Measurements from ENCODE around the gene CLEC2A.
"Not testable (repeated sequence)": the region's sequence is repeated elsewhere in the genome, so short reads cannot be mapped to it uniquely, and the experiment has no call there.

CLEC2A gene, protein sequence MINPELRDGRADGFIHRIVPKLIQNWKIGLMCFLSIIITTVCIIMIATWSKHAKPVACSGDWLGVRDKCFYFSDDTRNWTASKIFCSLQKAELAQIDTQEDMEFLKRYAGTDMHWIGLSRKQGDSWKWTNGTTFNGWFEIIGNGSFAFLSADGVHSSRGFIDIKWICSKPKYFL

DNA sequence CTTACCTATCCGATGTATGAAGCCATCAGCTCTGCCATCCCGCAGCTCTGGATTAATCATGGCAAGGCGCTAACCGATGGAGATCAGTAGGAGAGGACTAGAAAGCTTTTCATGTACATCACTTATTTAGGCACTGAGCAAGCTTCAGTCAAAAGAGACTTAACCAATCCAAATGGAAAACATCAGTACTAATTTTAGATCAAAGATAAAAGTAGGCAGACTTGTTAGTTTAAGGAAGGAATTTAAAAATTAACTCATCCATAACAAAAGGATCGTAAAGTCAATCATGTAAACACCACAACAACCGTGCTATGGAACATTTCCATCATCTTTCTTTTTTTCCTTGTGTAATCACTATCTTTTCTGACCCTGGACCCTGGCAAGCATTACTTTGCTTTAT, at the start of gene CLEC2A:
CLEC2A (minus strand) TSS at position 101 of the 400 bp plus-strand sequence; CDS start at position 60, 41 bp downstream.
- DNase-seq = no peak

DNA sequence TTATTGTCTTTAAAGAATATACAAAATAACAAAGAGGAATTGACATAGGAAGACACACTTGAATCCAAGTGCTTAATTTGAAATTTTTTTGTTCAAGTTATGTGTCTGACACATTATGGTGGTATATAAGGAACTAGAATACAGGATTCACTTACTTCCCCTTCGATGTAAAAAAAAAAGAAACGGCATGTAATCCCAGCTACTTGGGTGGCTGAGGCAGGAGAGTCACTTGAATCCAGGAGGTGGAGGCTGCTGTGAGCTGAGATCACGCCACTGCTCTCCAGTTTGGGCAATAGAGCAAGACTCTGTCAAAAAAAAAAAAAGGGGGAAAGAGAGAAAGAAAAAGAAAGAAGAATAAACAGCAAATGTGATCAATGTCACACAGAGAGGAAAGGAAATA, 48.0 kb upstream of the CLEC2A start:
- DNase-seq = no peak

GRCh38 chr12:9977916-9978315, 45.7 kb upstream of the CLEC2A start:
- no peak for DNase-seq

DNA sequence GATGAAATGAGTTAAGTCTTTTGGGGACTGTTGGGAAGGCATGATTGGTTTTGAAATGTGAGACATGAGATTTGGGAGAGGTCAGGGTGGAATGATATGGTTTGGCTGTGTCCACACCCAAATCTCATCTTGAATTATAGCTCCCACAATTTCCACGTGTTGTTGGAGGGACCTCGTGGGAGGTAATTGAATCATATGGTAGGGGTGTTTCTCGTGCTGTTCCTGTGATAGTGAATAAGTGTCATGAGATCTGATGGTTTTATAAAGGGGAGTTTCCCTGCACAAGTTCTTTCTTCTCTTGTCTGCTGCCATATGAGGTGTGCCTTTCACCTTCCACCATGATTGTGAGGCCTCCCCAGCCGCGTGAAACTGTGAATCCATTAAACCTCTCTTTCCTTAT, 44.5 kb upstream of the CLEC2A start:
- not testable (repeated sequence) for DNase-seq

- no peak for DNase-seq
Measured at GRCh38 chr12:9975614-9976013, 43.4 kb upstream of the CLEC2A start.

GRCh38 chr12:9974731-9975130, 42.6 kb upstream of the CLEC2A start:
- not testable (repeated sequence) for DNase-seq

DNA sequence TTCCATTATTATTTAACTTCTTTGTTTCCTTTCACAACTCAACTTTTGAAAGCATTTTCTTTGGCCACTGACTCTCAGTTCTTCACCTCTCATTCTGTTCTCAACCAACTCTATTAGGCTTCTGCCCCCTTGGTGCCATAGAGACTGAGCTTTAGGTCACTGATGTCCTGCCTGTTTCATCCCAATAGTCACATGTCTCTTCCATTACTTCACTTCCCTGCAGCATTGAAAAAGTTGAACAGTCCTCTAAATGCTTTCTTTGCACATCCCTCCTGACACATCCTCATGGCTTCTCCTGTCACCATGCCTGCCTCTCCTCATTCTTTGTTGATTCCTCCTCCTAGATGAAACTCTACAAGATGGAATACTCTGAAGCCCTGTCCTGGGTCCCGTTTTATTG, 41.8 kb upstream of the CLEC2A start:
- DNase-seq = no peak

- no peak for DNase-seq
Measured at GRCh38 chr12:9971181-9971580, 39.0 kb upstream of the CLEC2A start, which contains the start of gene CLEC12A. CLEC12A (plus strand) TSS chr12:9971409; CDS start chr12:9971597, 188 bp downstream.

- no peak for DNase-seq
Measured at GRCh38 chr12:9969673-9970072, 37.5 kb upstream of the CLEC2A start.

DNA sequence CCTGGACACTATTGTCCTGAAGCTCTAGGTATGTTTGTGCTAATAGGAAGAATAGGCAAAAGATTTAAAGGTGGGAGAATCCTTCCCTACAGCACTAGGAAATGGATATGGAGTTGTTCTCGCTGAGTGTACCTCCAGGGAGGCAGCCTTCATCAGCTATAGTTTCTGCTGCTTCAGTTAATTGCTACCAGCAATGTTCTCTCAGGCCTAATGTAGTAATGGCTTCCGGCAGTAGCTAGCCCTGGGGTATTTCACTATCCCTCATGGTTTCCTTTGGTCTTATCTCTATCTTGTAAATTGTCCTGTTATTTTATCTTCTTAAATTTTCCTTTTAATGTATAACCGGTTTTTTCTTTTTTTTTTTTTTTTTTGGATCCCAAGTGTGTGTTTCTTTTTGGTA, 29.7 kb upstream of the CLEC2A start:
- DNase-seq = no peak

DNA sequence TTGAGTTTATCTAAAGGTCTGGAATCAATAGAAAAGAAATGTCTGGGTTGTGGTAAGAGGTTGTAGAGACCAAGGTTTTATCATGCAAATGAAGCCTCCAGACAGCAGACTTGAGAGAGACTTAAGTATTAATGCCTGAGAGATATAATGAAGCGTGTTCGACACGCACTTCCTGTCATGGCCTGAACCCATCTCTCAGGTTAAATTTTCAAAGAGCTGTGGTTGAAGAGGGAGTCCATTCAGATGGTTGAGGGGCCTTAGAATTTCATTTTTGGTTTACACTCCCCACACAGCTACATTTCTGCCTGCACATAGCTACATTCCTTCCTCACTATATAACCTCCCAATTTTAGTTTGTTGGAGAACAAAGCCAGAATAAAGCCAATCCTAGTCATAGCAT, 28.9 kb upstream of the CLEC2A start:
- no peak for DNase-seq

DNA sequence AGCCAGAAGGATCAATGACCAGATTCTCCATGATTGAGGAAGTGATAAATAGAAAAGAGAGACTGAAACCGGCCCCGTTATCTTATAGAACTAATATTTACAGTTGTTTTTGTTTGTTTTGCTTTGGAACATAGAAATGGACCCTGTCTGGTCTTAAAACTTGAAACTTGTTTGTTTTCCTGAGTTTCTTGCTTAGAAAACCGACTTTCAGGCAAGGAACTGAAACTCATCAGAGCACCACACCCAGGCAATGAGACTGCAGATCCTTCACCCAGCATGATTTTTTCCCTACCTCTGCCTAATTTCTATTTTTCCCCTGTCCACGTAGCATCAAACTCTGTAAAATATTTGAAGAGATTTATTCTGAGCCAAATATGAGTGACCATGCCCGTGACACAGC, 28.4 kb upstream of the CLEC2A start:
- no peak for DNase-seq

DNA sequence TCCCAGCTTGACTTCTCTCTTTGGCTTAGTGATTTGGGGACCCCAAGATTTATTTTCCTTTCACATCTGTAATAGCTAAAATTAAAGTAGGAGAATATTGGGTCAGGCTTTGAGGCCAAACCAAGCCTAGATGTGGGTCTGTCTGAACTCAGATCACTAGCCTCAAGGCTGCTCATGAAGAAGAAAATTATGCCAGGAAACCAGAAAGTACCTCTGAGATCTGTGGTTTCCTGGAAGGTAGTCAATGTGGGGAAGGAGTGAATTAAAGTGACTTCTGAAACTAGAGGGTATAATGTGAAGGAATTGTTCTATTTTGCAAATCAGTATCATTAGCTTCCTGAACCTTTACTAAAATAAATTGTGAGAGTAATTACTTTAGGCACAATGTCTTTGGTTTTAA, 25.7 kb upstream of the CLEC2A start:
- DNase-seq = peak in 1 of 2 donors; percentile 44

DNA sequence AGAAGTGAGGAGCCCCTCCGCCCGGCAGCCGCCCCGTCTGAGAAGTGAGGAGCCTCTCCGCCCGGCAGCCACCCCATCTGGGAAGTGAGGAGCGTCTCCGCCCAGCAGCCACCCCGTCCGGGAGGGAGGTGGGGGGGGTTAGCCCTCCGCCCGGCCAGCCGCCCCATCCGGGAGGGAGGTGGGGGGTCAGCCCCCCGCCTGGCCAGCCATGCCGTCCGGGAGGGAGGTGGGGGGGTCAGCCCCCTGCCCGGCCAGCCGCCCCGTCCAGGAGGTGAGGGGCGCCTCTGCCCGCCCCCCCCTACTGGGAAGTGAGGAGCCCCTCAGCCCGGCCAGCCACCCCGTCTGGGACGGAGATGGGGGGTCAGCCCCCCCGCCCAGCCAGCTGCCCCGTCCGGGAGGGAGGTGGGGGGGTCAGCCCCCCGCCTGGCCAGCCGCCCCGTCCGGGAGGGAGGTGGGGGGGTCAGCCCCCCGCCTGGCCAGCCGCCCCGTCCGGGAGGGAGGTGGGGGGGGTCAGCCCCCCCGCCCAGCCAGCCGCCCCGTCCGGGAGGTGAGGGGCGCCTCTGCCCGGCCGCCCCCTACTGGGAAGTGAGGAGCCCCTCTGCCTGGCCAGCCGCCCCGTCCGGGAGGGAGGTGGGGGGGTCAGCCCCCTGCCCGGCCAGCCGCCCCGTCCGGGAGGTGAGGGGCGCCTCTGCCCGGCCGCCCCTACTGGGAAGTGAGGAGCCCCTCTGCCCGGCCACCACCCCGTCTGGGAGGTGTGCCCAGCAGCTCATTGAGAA, 21.0 kb upstream of the CLEC2A start:
- DNase-seq = not testable (repeated sequence)

DNA sequence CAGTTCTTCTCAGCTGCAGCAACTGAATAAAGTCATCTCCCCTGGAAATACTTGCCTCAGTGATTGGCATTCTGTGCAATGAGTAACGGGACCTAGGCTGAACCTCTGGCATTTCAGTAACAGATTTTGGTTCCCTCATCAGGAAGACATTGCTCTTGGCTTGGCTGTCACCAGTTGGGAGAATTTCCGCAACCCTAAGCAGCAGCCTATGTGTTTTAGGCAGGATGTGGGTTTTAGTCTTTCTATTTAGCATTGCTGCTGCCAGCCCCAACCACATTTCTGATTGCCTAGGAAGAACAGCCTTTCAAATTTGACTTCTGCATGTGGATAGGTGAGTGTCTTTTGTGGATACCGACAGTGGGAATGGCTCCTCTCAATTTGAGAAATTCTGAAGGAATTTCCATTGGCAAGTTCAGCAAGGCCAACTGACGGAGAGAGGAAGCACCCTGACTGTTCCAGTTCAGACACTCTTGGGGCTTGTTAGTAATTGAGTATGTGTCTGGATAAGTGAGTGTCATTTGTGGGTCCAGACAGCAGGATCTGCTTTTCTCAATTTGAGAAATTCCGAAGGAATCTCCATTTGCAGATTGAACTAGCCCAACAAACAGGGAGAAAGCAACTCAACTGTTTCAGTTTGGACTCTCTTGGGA, 19.0 kb upstream of the CLEC2A start:
- DNase-seq = peak; percentile 45 to 57

DNA sequence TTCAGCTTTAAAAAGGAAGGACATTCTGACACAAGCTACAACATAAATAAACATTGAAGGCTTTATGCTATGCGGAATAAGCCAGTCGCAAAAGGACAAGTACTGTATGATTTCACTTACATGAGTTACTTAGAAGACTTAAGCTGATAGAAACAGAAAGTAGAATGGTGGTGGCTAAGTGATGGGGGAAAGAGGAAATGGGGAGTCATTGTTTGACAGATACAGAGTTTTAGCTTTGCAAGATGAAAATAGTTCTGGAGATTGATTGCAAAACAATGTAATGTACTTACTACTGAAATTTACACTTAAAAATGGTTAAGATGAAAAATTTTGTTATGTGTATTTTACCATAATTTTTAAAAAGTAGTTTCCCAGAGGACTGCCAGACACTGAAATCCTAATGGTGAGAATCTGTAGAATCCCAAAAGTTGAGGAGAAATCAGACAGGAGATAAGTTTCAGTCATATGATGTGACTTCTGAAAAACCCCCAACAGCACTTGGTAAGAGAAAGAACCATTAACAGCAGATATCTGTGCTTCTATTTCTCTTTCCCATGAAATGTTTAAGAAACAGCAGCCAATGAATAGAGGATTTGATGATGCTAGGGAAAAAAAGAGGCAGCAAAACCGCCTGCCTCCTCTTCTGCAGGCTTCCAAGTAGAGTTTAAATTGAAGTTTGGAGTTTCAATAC, 16.6 kb upstream of the CLEC2A start:
- peak in 1 of 2 donors; percentile 43 for DNase-seq

DNA sequence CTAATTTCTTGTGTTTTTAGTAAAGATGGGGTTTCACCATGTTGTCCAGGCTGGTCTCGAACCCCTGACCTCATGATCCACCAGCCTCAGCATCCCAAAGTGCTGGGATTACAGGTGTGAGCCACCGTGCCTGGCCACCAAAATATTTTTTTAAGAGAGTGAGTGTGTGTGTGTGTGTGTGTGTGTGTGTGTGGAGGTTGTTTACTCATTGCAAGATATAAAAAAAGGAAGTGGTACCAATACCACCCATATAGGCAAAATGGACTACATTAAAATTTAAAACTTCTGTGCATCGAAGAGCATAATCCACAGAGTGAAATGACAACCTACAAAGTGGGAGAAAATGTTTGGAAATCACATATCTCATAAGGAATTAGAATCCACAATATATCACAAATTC, 15.5 kb upstream of the CLEC2A start:
- no peak for DNase-seq

DNA sequence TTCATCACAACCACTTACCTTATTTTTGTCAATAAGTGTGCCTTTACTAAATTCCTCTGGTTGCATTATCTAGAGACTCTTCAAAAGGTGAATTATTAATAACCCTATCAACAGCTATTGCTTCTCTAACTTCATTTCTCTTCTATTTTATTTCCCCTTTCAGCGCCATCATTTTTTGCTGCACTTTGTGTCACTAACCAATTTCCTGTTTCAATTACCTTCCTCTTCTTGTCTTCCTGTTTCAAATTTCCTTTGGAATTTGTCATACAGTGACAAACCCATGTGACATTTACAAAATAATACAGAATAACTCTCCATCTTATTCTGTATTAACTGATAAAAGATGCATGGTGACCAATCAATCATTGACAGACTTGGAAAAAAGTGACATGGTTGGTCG, 12.2 kb upstream of the CLEC2A start:
- no peak for DNase-seq

- DNase-seq = peak in 1 of 2 donors; percentile 78
Measured at GRCh38 chr12:9943240-9943639, 11.1 kb upstream of the CLEC2A start.

DNA sequence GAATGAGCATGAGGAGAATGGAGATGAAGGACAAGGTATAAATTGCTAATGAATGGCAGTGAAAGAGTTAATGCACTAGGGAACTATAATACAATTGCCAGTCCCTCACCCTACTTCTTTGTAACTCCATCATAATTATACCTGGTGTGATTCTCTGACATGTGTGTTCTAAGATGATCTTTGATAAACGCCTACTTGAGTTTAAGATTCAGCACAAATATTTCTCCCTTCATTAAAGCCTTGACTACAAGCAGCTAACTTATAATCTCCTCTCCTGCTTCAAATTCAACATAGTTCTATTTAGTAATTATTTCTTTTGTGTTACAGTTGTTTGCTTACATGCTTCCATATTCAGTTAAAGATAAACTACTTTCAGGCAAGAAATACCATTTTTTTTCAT, 9.7 kb upstream of the CLEC2A start:
- DNase-seq = no peak

DNA sequence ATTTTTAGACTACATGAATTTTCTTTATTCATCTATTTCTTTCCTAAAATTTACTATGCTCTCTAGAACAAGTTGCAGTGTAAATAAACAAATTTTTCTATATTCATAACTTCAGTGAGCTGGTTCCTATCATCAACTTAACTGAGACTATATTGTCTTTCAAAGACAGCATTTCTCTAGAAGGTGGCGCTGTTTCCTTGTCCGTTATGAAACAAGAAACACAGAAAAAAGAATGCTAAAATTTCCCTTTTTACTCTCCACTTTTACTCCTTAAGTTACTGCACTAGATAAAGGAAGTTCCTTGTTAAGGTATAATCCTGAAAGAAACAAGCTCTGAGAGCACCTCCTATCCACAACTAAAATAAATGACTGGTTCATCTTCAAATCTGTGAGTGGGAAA, 8.2 kb upstream of the CLEC2A start:
- DNase-seq = peak in 1 of 2 donors; percentile 37

GRCh38 chr12:9936591-9936990, 4.4 kb upstream of the CLEC2A start:
- DNase-seq = no peak

DNA sequence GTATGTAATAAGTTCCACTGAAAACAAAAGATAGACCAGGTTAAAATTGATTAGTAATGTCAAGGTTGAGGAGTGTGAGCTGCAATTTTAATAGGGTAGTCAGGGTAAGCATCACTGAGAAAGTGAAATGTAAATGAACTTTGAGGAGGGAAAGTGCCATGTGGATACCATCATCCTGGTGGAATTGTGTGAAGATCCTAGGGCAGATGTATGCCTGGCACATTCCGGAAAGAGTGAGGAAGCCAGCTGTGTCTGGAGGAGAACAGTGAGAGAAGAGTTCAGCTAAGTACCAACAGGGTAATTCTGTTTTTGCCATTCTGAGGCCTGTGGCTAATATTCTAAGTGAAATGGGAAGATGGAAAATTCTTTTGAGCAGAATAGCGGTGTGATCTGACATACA, 2.9 kb upstream of the CLEC2A start:
- no peak for DNase-seq

All from CD4-positive, alpha-beta T cell treated with Interleukin-4 for 1 hour (primary cell).